ENCODE measurements around the gene CRELD1. TPM values are rescaled to one million over a fixed set of nuclear protein-coding genes. Genes with fewer than 3 reads are reported as not detected.

CRELD1 gene, protein sequence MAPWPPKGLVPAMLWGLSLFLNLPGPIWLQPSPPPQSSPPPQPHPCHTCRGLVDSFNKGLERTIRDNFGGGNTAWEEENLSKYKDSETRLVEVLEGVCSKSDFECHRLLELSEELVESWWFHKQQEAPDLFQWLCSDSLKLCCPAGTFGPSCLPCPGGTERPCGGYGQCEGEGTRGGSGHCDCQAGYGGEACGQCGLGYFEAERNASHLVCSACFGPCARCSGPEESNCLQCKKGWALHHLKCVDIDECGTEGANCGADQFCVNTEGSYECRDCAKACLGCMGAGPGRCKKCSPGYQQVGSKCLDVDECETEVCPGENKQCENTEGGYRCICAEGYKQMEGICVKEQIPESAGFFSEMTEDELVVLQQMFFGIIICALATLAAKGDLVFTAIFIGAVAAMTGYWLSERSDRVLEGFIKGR
- total RNA-seq, result 10 to 100 TPM; 17.7 to 40.3 (median 31.4) TPM
- 10 to 100 TPM; 20.6 to 40.9 (median 21.9) TPM for polyA plus RNA-seq
- long read RNA-seq, donor 1, partial matches to known transcripts, result 0 of 6 reads
- long read RNA-seq, donor 1, other reads (novel, unspliced or antisense), result 0 of 6 reads
- long read RNA-seq, donor 2, partial matches to known transcripts, result 0 of 3 reads
- long read RNA-seq, donor 2, other reads (novel, unspliced or antisense), result 0 of 3 reads

DNA sequence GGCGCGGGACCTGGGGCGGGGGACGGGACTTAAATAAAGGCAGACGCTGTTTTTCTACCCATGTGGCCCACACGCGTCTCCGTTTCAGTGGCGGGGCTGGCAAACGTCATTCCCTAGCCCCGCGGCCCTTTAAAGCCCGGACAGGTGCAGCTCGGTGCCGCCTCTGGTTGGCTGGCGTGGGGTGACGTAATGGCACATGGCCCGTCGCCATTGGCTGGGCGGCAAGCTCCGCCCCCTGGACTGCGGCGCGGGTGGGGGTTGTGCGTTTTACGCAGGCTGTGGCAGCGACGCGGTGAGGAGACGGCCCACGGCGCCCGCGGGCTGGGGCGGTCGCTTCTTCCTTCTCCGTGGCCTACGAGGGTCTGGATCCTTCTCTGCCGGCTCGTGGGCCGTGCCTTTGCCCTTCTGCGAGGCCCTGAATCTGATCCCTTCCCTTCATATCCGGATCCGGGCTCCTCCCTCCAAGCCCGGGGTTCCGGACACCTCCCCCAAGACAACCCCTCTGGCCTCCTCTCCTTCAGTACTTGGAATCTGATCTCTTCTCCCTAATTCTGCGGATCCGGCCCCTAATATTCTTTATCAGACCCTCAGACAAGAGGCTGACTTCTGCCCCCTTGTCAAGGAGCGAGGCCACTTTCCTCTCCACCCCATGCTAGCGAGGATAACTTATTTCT lies at the start of gene CRELD1:
TSS of gene CRELD1 (plus strand) at position 274 of the 674 bp plus-strand sequence. CDS start 605 bp downstream, outside the sequence.
- Histone ChIP-seq H3K27ac (peak within 1 kb of the TSS; percentile 91 to 97 (median 94)), H3K4me1 (peaks cover 24 to 51% (median 39%) of the 10 kb centered on the region in 6 donors), H3K36me3 (peaks cover 0 to 53% (median 10%) of the 10 kb centered on the region in 6 donors), H3K9me3 (no peaks in the 10 kb centered on the region), H3K4me3 (peak within 1 kb of the TSS; percentile 59 to 94 (median 85)), H3K27me3 (replicated peaks in 1 of 7) (no peaks in the 10 kb centered on the region)
- TF ChIP-seq POLR2AphosphoS5 (IDR thresholded peaks at IDR 0.05) (peak; percentile 96 to 98 (median 97)), POLR2A (IDR thresholded peaks at IDR 0.05) (peak; percentile 40 to 80 (median 68))
- TF ChIP-seq, protein P1, sequence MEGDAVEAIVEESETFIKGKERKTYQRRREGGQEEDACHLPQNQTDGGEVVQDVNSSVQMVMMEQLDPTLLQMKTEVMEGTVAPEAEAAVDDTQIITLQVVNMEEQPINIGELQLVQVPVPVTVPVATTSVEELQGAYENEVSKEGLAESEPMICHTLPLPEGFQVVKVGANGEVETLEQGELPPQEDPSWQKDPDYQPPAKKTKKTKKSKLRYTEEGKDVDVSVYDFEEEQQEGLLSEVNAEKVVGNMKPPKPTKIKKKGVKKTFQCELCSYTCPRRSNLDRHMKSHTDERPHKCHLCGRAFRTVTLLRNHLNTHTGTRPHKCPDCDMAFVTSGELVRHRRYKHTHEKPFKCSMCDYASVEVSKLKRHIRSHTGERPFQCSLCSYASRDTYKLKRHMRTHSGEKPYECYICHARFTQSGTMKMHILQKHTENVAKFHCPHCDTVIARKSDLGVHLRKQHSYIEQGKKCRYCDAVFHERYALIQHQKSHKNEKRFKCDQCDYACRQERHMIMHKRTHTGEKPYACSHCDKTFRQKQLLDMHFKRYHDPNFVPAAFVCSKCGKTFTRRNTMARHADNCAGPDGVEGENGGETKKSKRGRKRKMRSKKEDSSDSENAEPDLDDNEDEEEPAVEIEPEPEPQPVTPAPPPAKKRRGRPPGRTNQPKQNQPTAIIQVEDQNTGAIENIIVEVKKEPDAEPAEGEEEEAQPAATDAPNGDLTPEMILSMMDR (IDR thresholded peaks at IDR 0.05 in 8 of 11, conservative IDR thresholded peaks at IDR 0.05 in 3 of 11), result peak in 1 of 11 experiments; percentile 22
- intact Hi-C loops (cut with DNase I; ENCODE audit: low total_unique reads), result no loop called here
- WGBS, 5 donors, result 0 to 1% (median 0%) methylated on average over 25 to 50 of the region's 50 CpGs
- peak; percentile 98 for DNase-seq

DNA sequence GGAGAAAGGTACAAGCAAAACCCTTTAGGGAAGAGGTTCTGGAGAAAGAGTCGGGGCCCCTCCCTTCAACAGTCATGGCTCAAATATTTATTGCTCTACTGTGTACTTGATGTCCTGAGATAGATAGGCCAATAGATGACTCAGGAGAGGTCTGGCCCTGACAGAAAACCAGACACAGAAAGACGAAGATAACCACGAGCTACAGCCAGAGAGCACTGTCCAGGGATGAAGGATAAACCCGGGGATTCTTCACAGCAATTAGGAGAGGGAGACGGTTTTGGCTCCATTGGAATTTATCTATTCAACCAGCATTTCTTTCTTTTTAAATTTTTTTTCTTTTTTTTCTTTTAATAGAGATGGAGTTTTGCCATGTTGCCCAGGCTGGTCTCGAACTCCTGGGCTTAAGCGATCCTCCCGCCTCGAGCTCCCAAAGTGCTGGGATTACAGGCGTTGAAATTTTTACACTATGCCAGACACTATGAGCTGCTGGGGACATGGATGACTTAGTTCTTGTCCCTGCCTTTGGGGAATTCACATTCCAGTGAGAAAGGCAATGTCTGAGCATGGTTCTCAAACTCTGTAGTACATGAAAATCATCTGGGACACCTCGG lies 49.0 kb upstream of the CRELD1 start:
- intact Hi-C loops (cut with DNase I; ENCODE audit: low total_unique reads), result no loop called here
- TF ChIP-seq POLR2A (IDR thresholded peaks at IDR 0.05) (no peak), POLR2AphosphoS5 (IDR thresholded peaks at IDR 0.05) (no peak)
- TF ChIP-seq, protein P1 (IDR thresholded peaks at IDR 0.05 in 8 of 11, conservative IDR thresholded peaks at IDR 0.05 in 3 of 11), result no peak
- no peaks in the 10 kb centered on the region for H3K36me3 ChIP-seq
- no peak overlapping the region for H3K4me3 ChIP-seq
- no peaks in the 10 kb centered on the region for H3K27me3 ChIP-seq (replicated peaks in 1 of 7)
- H3K9me3 ChIP-seq, result no peaks in the 10 kb centered on the region
- no peak overlapping the region for H3K27ac ChIP-seq
- DNase-seq, result peak; percentile 14
- H3K4me1 ChIP-seq, result peaks cover 0 to 4% (median 0%) of the 10 kb centered on the region in 6 donors
- 85 to 93% (median 91%) methylated on average over 11 of the region's 11 CpGs for WGBS, 5 donors

DNA sequence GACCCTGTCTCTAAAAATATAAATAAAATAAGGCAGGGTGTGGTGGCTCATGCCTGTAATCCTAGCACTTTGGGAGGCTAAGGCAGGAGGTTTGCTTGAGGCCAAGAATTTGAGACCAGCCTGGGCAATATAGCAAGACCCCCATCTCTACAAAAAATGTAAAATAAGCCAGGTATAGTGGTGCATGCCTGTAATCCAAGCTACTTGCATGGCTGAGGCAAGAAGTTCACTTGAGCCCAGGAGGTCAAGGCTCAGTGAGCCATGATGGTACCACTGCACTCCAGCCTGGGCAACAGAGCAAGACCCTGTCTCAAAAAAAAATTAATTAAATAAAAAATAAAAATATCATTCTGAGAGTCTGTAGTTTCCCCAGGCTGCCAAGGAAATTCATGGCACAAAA lies 47.3 kb upstream of the CRELD1 start:
- H3K4me1 ChIP-seq, result peaks cover 3 to 16% (median 8%) of the 10 kb centered on the region in 6 donors
- DNase-seq, result peak; percentile 27
- H3K27ac ChIP-seq, result no peak overlapping the region
- H3K27me3 ChIP-seq (replicated peaks in 1 of 7), result no peaks in the 10 kb centered on the region
- H3K4me3 ChIP-seq, result no peak overlapping the region
- intact Hi-C loops (cut with DNase I; ENCODE audit: low total_unique reads), result no loop called here
- no peaks in the 10 kb centered on the region for H3K36me3 ChIP-seq
- no peaks in the 10 kb centered on the region for H3K9me3 ChIP-seq
- TF ChIP-seq POLR2A (IDR thresholded peaks at IDR 0.05) (no peak), POLR2AphosphoS5 (IDR thresholded peaks at IDR 0.05) (no peak)
- TF ChIP-seq, protein P1 (IDR thresholded peaks at IDR 0.05 in 8 of 11, conservative IDR thresholded peaks at IDR 0.05 in 3 of 11), result no peak
